Chondrocyte (in vitro differentiated cells): Measurements from ENCODE around the gene HNRNPDL. TPM values are rescaled to one million over a fixed set of nuclear protein-coding genes. Genes with fewer than 3 reads are reported as not detected.
"Not testable (repeated sequence)": the region's sequence is repeated elsewhere in the genome, so short reads cannot be mapped to it uniquely, and the experiment has no call there.

Experiments
- DNase-seq: peaks from one replicate; pipeline ENCODE4 v3.0.0; 2021; ENCODE audit warnings: mixed read lengths, low spot score
- H3K27ac Mint-ChIP-seq: one replicate; pipeline ENCODE4 v1.8.0; 2021; ENCODE audit warnings: mild to moderate bottlenecking, moderate library complexity, mixed read lengths; ENCODE audit not compliant: unreplicated experiment
- H3K27me3 Mint-ChIP-seq: 2 replicates; pipeline ENCODE4 v1.8.0; 2021; ENCODE audit warnings: low read depth, mixed read lengths
- H3K36me3 Mint-ChIP-seq: 2 replicates; pipeline ENCODE4 v1.8.0; 2021; ENCODE audit warnings: low read depth, mixed read lengths
- H3K4me1 Mint-ChIP-seq: 2 replicates; pipeline ENCODE4 v1.8.0; 2021; ENCODE audit warnings: low read depth, mild to moderate bottlenecking, mixed read lengths
- H3K4me3 Mint-ChIP-seq: one replicate; pipeline ENCODE4 v1.8.0; 2021; ENCODE audit warnings: mild to moderate bottlenecking, moderate library complexity, mixed read lengths; ENCODE audit not compliant: unreplicated experiment
- H3K9me3 Mint-ChIP-seq: 2 replicates; pipeline ENCODE4 v1.8.0; 2021; ENCODE audit warnings: low read depth, mixed read lengths
- total RNA-seq: library from RNA; stranded (reverse); gene quantifications from 3 replicates; pipeline ENCODE4 v1.2.1, GENCODE V29; 2021
- TF ChIP-seq, protein P1 (sequence below): fragments of 200-600 bp; sonication (generic); IDR thresholded peaks from 2 replicates; pipeline ENCODE4 v1.5.0; 2021; ENCODE audit warnings: antibody characterized with exemption, mild to moderate bottlenecking, moderate library complexity

Gene HNRNPDL
- total RNA-seq, 1 donor from 2014 or later = 211 TPM

GRCh38 chr4:82421796-82422560 is 8.3 kb downstream of the HNRNPDL start:
- no peaks in the 10 kb centered on the region for H3K27me3 Mint-ChIP-seq
- H3K4me3 Mint-ChIP-seq = no peak overlapping the region
- no peak overlapping the region for H3K27ac Mint-ChIP-seq
- TF ChIP-seq, protein P1, sequence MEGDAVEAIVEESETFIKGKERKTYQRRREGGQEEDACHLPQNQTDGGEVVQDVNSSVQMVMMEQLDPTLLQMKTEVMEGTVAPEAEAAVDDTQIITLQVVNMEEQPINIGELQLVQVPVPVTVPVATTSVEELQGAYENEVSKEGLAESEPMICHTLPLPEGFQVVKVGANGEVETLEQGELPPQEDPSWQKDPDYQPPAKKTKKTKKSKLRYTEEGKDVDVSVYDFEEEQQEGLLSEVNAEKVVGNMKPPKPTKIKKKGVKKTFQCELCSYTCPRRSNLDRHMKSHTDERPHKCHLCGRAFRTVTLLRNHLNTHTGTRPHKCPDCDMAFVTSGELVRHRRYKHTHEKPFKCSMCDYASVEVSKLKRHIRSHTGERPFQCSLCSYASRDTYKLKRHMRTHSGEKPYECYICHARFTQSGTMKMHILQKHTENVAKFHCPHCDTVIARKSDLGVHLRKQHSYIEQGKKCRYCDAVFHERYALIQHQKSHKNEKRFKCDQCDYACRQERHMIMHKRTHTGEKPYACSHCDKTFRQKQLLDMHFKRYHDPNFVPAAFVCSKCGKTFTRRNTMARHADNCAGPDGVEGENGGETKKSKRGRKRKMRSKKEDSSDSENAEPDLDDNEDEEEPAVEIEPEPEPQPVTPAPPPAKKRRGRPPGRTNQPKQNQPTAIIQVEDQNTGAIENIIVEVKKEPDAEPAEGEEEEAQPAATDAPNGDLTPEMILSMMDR = no peak
- peaks cover 41% of the 10 kb centered on the region for H3K36me3 Mint-ChIP-seq
- peaks cover 51% of the 10 kb centered on the region for H3K4me1 Mint-ChIP-seq
- H3K9me3 Mint-ChIP-seq = no peaks in the 10 kb centered on the region
- DNase-seq = no peak

DNA sequence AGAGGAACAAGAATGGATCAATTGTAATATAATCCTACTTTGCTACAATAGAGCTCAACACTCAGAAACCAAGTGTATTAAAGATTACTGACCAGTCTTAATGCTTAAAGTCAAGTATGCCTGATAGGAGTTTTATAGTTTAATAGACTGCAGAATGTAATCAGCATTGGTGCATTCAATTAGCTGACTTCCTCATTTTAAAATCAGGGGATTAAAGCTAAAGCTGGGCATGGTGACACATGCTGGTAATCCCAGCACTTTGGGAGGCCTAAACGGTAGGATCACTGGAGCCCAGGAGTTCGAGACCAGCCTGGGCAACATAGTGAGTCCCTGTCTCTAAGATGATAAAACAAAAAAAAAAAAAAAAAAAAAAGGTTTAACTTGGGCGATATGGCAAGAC is 10.8 kb downstream of the HNRNPDL start:
- TF ChIP-seq, protein P1 = no peak
- Mint-ChIP-seq H3K4me3 (no peak overlapping the region), H3K27ac (no peak overlapping the region), H3K36me3 (peaks cover 17% of the 10 kb centered on the region), H3K9me3 (no peaks in the 10 kb centered on the region), H3K4me1 (peaks cover 35% of the 10 kb centered on the region), H3K27me3 (no peaks in the 10 kb centered on the region)
- DNase-seq = no peak

DNA sequence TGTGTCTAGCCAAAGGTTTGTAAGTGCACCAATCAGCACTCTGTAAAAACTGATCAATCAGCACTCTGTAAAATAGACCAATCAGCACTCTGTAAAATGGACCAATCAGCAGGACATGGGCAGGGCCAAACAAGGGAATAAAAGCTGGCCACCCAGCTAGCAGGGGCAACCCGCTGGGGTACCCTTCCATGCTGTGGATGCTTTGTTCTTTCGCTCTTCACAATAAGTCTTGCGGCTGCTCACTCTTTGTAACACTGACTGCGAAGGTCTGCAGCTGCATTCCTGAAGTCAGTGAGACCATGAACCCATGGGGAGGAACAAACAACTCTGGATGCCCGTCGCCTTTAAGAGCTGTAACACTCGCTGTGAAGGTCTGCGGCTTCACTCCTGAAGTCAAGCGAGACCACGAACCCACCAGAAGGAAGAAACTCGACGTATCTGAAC is 14.3 kb downstream of the HNRNPDL start:
- TF ChIP-seq, protein P1 = no peak
- peaks cover 4% of the 10 kb centered on the region for H3K9me3 Mint-ChIP-seq
- H3K27ac Mint-ChIP-seq = no peak overlapping the region
- H3K4me1 Mint-ChIP-seq = peaks cover 15% of the 10 kb centered on the region
- no peak for DNase-seq
- H3K4me3 Mint-ChIP-seq = peak overlapping the region; percentile 7
- peaks cover 2% of the 10 kb centered on the region for H3K36me3 Mint-ChIP-seq
- no peaks in the 10 kb centered on the region for H3K27me3 Mint-ChIP-seq

DNA sequence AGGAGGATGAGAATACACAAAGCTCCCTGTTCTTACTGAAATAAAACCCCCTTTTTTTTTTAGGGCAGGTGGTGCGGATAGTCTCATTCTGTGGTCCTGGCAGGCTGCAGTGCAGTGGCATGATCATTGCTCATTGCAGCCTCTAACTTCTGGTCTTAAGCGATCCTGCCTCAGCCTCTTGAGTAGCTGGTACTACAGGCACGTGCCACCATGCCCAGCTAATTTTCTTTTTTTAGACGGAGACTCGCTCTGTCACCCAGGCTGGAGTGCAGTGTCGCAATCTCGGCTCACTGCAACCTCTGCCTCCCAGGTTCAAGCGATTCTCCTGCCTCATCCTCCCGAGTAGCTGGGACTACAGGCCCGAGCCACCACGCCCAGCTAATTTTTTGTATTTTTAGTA is 15.2 kb downstream of the HNRNPDL start:
- not testable (repeated sequence) for H3K36me3 Mint-ChIP-seq, DNase-seq, H3K4me3 Mint-ChIP-seq, H3K27ac Mint-ChIP-seq, H3K9me3 Mint-ChIP-seq, H3K27me3 Mint-ChIP-seq
- peaks cover 12% of the 10 kb centered on the region for H3K4me1 Mint-ChIP-seq

GRCh38 chr4:82403725-82404124 is 26.5 kb downstream of the HNRNPDL start:
- TF ChIP-seq, protein P1 = no peak
- H3K4me3 Mint-ChIP-seq = no peak overlapping the region
- no peaks in the 10 kb centered on the region for H3K36me3 Mint-ChIP-seq
- H3K27ac Mint-ChIP-seq = no peak overlapping the region
- DNase-seq = no peak
- no peaks in the 10 kb centered on the region for H3K27me3 Mint-ChIP-seq
- H3K9me3 Mint-ChIP-seq = no peaks in the 10 kb centered on the region
- H3K4me1 Mint-ChIP-seq = peaks cover 5% of the 10 kb centered on the region

GRCh38 chr4:82402196-82402775 is 28.0 kb downstream of the HNRNPDL start:
- H3K36me3 Mint-ChIP-seq = no peaks in the 10 kb centered on the region
- H3K9me3 Mint-ChIP-seq = no peaks in the 10 kb centered on the region
- H3K27me3 Mint-ChIP-seq = no peaks in the 10 kb centered on the region
- H3K27ac Mint-ChIP-seq = no peak overlapping the region
- H3K4me1 Mint-ChIP-seq = peaks cover 5% of the 10 kb centered on the region
- no peak overlapping the region for H3K4me3 Mint-ChIP-seq
- TF ChIP-seq, protein P1 = no peak
- no peak for DNase-seq
